ENCODE data around the gene MPHOSPH9. TPM values are rescaled to one million over a fixed set of nuclear protein-coding genes. Genes with fewer than 3 reads are reported as not detected.

Gene MPHOSPH9
- polyA plus RNA-seq, 3 donors = 27.3 to 30.5 (median 30.3) TPM

DNA sequence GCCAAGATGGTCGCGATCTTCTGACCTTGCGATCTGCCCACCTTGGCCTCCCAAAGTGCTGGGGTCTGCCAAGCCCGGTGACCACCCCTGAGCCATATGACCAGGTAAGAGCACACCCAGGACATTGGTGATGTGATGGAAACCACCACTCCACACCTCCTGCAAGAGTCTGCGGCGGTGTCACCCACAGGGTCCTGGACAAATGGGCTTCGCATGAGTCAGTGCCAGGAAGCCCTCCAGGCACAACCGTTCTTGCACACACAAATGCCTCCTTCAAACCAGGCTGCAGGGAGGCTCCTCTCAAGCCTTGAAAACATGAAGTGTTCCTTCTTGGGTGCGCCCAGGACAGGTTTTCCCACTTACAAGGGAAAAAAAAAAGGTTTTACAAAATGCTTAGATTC is 98.7 kb downstream of the MPHOSPH9 start:
- no peak for DNase-seq (ENCODE audit: low read depth in 3 of 3, low spot score in 2 of 3)

DNA sequence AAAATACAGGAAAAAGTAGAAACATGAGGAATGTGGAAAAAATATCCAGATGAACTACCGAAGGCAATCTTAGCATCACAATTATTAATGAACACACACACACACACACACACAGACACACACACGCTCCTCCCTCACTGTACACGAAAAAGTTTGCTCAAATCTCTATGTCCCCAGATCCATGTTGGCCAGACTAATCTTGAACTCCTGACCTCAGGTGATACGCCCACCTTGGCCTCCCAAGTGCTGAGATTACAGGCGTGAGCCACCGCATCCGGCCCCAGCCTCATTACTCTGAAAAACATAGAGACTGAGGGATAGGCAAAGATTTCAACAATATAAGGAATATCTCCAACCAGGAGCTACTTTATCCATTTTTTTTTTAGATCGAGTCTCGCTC is 99.2 kb downstream of the MPHOSPH9 start:
- DNase-seq (ENCODE audit: low read depth in 3 of 3, low spot score in 2 of 3) = no peak

DNA sequence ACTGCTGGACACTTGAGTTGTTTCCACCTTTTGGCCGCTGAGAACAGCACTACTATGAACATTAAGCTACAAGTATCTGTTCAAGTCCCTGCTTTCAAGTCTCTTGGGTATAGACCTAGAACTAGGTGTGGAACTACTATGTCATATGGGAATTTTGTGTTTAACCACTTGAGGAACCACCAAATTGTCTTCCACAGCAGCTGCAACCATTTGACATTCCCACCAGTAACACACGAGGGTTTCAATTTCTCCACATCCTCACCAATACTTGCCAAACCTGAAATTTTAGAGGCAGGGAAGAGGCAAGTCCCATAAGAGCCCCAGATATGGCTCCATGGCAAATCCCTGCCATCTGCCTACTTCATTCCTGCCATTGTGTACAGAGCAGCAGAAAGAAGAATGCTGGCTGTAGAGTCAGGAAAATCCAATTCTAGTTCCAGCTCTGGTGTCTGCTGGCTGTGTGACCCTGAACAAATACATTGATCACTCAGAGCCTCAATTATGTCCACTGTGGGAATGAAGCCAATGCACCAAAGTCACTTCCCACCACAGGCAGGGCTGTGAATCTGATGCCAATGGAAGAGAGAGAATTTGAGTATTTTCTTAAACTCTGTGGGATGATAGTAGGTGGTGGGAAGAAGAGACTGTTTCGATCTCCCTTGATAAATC is 99.9 kb downstream of the MPHOSPH9 start:
- no peak for DNase-seq (ENCODE audit: low read depth in 3 of 3, low spot score in 2 of 3)

DNA sequence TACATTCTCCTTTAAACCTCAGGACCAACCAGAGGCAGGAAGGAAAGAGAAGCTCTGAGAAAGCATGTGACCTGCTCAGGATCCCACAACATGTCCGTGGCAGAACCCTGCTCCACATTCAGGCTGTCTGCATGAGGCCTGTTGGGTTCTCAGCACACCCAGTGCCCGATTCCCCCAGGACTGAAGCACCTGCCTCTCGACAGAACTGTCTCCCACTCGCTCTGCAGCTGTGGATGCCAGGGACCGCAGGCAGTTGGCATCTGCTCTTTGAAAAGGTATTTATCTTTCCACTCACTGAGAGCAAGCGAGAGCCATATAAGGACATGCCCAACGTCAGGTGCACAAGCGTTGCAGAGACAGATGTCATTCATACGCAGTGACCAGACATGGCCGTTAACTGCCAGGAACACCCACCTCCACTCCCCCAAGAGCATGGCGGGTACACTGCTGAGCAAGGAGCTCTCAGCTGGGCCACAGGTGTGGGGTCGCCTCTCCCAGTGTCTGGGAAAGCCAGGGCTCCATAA is 101.0 kb downstream of the MPHOSPH9 start:
- DNase-seq (ENCODE audit: low read depth in 3 of 3, low spot score in 2 of 3) = no peak

DNA sequence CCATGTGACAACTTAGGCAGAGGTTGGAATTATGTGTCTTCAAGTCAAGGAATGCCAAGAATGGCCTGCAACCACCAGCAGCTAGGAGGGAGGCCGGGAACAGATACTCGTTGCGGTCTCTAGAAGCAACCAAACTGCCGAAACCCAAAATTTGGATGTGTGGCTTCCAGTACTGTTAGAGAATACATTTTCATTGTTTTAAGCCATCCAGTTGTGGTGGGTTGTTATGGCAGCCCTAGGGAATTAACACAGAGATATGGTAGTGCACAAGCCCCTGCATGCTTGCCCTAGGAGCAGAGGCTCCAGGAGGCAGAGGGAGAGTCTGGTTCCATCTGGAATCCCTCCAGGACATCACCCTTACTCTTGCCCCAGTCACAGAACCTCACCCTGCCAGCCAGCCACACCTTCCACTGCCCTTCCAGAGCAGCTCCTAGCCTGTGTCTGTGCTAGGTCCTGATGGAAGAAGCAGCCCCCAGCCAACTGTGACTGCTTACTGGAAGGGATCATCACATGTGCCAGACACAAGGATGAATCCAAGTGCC is 101.6 kb downstream of the MPHOSPH9 start:
- no peak for DNase-seq (ENCODE audit: low read depth in 3 of 3, low spot score in 2 of 3)

DNA sequence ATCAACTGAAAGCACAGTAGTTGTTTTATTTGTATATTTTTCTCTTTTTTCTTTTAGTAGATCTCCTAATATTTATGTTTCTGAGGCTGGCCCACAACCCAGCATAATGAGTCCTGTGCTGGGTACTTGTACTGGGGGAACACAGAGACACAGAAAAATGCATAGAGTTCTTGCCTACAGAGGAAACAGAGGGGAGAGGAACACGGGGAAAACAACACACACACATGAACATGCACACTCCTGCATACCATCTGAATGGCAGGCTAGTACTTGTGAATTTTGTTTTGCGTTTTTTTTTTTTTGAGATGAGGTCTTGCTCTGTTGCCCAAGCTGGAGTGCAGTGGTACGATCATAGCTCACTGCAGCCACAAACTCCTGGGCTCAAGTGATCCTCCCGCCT is 103.3 kb downstream of the MPHOSPH9 start:
- no peak for DNase-seq (ENCODE audit: low read depth in 3 of 3, low spot score in 2 of 3)

DNA sequence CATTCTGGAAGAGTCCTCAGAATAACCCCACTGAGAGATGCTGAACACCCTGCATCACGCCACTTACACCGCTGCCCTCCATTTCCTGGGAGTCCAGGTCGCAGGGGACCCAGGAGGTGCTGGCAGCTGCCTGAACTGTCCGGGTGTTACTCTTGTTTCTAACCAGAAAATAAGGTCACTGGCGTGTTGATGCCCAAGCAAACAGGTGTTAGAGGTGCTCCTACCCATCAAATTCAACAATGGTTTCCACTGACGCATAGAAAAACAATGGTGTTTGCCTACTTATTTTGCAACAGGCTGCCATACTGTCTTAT is 105.8 kb downstream of the MPHOSPH9 start:
- DNase-seq (ENCODE audit: low read depth in 3 of 3, low spot score in 2 of 3) = no peak

DNA sequence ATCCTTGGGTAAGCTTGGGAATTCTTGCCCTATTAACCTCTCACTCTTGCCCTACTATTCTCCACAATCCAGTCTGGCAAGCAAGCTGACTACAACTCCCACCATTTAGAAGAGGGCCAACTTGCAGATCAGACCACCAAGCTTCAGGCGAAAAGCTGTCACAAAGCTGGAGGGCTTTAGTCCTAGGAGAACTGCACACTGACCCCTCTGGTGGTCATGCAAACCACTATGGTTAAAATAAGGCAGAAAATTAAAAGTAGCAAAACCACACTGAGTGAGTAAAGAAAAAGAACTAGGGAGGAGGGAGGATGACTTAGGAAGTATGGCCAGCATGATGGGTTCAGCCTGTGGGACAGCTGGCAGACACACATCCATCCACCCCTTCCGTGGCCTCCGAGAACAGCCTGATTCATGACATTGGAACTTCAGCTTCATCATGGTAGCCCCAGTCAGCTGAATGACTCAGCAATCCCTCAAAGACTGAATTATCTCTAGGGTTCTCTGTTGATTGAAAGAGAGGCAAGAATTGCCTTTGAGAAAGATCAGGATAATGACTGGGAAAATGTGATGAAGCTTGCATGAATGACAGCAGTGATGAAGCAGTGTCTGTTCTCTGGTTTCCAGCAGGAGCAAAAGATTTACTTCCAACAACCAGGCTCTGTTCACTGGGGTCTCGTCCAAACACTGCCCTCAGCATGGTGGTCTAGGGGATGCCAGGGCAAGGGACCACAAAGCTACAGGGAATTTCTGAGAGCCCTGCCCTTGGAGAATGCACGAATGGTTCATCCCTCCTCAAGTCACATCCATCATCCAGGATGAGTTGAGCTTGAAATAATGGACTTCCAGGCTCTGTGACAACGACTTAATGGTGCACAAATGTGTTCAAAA is 106.4 kb downstream of the MPHOSPH9 start:
- DNase-seq (ENCODE audit: low read depth in 3 of 3, low spot score in 2 of 3) = no peak

DNA sequence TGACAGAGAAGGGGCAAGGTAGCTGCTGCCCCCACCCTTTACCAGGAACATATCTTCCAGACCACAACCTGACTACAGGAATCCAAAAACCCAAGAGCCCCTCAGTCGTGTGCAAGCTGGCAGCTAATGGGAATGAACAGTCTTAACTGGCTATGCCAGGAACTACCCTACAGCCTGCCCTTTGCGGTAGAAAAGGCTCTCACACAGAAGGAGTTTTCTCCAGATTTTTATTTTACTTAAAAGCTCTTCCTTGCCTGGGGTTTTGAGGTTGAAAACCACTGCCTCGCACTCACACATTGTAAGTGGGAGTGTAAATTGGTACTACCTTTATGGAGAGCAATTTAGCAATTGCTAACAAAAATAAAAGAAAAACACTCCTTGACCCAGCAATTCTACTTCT is 110.3 kb downstream of the MPHOSPH9 start:
- no peak for DNase-seq (ENCODE audit: low read depth in 3 of 3, low spot score in 2 of 3)

DNA sequence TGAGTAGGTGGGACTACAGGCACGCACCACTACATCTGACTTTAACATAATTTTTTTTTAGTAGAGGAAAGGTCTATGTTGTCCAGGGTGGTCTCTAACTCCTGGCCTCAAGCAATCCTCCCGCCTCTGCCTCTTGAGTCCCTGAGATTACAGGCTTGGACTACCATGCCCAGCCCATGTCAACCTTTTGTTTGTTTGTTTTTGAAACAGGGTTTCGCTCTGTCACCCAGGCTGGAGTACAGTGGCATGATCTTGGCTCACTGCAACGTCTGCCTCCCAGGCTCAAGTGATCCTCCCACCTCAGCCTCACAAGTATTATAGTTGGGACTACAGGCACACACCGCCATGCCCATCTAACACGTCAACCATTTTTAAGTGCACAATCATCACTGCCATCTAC is 111.3 kb downstream of the MPHOSPH9 start:
- DNase-seq (ENCODE audit: low read depth in 3 of 3, low spot score in 2 of 3) = no peak

DNA sequence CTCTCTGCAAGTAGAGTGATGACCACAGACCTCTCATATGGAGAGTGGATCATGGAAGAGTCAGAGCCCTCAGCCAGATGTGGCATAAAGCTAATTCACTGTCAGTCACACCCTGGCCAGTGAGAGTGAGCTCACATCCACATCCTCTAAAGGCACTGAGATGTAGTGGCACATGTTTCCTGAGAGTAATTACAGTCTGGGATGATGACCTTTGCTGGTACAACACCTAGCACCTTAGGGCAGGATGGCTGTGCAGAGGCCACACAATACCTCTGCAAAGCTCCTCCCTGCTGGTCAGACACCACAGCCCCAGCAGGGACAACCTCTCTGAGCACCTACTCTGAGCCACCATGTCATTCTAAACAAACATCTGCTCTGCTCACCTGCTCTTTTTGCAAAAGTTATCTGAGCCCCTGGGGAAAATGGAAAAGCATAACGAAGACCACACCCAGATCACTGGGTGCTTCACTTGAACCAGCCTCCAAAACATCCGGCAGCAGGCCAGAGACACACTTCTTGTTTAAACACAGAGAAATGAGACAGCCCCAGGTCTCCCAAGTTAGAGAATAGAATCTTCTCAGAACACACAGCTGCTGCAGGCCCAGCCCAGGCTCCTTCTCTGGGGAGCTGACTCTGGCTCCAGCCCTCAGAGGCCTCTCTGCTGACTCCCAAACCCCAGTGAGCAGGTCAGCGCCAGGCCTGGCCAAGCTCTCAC is 112.3 kb downstream of the MPHOSPH9 start:
- no peak for DNase-seq (ENCODE audit: low read depth in 3 of 3, low spot score in 2 of 3)

DNA sequence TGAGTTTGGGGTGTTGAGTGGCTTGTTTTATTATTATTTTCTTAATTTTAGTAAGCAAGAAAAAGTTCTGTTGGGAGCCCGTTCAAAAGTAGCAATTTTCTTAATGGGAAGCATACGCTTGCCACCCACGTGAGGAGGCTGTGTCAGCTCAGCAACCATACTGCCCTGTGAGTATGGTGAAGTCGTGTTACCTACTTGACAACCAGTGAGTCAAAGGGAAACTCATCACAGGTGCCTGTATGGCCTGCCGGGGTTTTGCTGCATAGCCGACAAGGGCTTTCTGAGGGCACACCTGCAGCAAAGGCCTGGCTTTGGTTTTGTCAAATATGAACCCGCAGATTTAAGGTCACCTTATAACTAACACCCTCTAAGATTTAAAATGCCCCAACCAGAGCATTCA is 113.1 kb downstream of the MPHOSPH9 start:
- no peak for DNase-seq (ENCODE audit: low read depth in 3 of 3, low spot score in 2 of 3)

DNA sequence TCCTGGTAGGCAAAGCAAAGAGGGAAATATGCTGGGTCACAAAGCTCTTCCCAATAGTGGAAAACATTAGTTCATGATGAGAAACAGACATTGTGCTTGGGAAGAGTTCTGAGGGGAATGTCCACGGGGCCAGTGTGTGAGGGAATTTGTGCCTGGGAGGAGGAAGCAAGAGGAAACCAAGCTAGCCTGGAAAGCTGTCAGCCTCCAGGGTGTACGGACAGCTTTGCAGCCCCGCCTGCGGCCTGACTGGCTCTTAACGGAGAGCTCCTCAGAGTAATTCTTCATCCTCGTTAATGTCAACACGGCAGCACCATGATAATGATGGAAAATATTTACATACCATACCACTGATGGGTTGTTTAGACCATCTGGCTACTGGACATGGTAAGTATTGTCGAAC is 114.4 kb downstream of the MPHOSPH9 start:
- DNase-seq (ENCODE audit: low read depth in 3 of 3, low spot score in 2 of 3) = no peak

DNA sequence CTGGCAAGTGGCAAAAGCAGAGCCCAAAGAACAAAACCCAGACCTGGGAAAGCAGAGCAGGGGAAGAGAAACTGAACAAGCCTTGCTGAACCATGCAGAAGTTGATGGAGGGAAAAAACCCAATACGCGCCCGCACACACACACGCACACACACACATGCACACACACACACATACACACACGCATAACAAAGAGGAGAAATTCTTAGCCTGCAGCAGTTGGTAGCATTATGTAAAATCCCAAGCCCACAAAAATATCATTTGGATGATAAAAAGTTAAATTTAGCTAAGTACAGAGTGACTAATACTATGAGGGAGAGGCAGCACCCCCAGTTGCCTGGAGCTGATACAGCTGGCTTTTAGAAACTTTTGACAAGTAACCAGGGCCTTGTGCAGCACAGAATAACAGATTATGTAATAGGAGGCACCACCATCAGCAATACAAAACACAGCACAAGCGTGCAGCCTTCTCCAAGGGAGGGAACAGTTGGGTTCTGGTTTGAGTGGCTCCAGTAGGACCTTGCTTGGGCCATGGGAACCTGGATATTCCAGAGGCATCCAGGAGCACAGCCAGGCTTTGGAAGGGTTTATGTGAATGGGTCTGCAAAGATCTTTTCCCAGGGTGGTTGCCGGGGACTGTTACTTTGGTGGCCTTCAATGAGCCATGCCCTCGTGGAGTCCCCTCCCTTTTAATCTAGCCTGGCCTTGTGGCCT is 117.4 kb downstream of the MPHOSPH9 start:
- no peak for DNase-seq (ENCODE audit: low read depth in 3 of 3, low spot score in 2 of 3)

DNA sequence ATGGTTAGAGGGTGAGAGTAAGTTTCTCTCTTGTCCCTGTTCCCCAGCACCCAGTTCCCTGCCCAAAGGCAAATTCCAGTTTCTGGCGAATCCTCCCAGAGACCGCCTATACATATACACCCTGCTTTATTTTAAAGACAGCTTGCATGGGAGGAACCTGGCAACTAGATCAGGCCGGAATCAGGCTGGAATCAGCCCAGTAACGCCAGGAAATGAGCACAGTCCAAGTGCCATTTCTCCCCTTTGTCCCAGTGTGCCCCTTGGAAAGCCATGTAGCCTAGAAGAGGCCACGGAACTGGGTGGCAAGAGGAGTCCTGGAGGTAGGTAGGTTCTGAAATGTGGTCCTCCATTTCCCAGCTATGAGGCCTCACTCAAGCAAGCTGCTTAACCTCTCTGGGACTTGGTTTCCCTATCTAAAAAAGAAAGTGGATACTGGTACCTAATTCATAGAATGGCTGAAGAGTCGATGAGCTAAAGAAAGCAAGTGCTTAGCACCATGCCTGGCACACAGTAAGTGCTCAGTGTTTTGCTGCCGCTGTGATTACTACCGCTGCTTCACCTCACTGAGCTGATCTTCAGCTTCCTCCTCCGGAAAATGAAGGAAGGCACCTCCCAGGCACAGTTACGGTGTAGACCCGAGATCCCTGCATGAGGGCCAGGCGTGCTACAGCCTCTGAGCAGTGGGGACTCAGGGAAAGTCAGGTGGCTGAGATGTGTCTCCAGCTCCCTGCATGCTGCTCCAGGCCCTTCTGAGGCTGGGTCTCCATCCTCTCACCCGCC is 118.4 kb downstream of the MPHOSPH9 start:
- DNase-seq (ENCODE audit: low read depth in 3 of 3, low spot score in 2 of 3) = no peak

DNA sequence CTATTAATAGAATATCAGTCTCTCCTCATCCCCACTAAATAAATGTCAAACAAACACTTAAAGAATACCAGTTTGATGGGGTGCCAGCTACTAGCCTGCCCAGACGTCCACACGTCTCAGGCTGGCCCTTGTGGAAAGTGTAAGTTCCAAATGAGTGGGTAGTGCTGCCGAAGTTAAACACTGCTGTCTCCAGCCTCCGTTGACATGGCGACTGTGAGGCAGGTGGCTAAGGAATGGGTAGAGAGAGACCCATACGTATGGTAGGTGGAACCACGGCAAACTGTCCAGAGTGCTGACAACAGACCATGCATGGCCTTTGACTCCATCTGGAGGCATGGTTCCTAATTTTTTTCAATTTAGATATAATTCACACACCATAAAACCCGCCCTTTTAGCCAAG is 119.9 kb downstream of the MPHOSPH9 start:
- no peak for DNase-seq (ENCODE audit: low read depth in 3 of 3, low spot score in 2 of 3)

DNA sequence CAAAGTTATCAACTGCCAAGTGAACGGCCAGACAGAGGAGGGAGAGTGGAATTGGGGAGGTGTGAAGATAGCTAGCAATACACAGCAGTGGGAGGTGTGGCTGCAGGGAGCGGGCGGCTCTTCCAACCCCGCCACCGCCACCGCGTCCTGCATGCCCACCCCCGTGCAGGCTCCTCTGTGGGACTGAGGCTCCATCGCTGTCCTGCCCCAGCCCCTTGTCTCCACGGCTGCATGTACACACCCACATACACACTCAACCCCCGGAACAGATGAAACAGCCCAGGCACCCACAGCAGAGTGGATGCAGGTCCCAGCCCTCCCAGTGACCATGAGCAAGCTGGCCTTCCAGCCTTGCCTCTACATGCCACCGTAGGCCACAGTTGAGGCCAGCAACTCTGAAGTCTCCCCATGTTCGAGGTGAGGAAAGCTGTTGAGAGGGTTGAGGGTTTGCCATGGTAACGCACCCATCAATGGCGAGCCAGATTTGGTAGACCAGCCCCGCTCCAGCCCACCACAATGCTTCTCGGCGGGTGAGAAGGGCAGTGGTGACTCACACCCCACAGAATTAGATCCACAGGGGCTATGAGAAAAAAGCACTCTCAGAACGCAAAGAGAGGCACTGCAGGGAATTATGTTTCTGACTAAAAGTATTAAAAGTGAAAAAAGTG is 121.3 kb downstream of the MPHOSPH9 start:
- DNase-seq (ENCODE audit: low read depth in 3 of 3, low spot score in 2 of 3) = no peak

DNA sequence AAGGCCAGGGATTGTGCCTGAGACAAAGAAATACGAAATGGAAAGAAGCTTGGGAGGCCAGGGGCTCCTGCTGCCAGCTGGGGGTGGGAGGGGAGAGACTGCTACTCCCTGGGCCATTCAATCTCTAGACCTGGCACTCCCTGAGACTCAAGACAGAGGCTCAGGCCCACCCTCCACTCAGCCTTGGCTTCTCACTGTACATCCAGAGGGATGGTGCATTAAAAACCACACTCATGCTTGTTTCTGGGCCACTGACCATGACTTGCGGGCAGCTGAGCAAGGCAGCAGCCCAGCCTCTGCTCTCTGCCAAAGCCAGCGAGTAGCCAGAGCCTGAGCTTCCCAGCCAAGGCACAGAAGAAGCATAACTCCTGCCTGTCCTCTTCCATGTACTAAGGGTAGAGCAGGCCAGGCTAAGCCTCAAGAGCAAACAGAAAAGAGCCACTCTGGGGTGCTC is 123.6 kb downstream of the MPHOSPH9 start:
- DNase-seq (ENCODE audit: low read depth in 3 of 3, low spot score in 2 of 3) = no peak

DNA sequence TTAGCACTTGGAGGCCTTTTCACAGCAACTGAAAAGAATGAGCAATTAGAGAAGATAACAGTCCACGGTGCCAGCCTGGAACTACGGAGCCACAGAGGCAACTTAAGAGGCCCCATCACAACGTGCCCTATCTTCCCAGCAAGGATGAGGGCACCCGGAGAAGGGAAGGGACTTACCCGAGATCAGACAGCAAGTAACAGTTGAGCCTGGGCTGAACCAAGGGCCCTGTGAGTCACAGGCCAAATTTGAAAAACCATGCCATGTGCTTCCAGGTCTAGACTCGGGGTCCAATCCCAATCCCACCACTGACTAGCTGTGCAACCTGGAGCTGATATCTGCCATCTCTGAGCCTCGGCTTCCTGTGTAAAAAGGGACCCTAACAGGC is 124.3 kb downstream of the MPHOSPH9 start:
- DNase-seq (ENCODE audit: low read depth in 3 of 3, low spot score in 2 of 3) = no peak

Measured in right renal cortex interstitium (tissue), 3 donors.